Measurements from ENCODE around the gene RALY. TPM values are rescaled to one million over a fixed set of nuclear protein-coding genes. Genes with fewer than 3 reads are reported as not detected.

Gene RALY
- 36.5 and 67.4 TPM in 2 replicates for total RNA-seq (ENCODE audit: low replicate concordance)

DNA sequence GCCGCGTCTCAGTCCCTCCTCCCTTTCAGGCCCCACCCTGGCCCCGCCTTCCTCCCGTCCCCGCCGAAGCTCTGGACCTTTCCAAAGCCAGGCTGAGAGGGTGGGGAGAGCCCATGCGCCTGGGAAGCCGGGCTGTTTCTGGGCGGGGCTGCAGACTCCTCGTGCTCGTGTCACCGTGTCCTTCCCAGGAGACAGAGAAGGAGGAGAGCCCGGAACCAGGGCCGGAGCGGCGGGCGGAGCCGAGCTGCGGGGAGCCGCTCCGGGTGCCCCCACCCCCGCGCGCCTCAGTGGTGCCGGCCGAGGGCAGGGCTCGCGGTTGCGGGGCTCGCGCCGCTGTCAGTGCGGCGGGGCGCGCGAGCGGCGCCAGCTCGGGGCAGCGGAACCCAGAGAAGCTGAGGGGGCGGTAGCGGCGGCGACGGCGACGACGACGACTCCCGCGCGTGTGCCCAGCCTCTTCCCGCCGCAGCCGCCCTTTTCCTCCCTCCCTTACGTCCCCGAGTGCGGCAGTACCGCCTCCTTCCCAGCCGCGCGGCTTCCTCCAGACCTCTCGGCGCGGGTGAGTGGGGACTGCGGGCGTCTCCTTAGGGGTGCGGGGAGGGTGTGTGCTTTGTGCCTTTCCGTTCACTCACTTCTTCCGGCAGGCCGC, at the start of gene RALY:
Gene RALY, plus strand, starts transcription at position 336 of the 646 bp plus-strand sequence. CDS start 78,164 bp downstream, outside the sequence.
- peak within 1 kb of the TSS; percentile 92 for H3K4me3 ChIP-seq (ENCODE audit: low read depth, low read length)
- TF ChIP-seq, protein P1, sequence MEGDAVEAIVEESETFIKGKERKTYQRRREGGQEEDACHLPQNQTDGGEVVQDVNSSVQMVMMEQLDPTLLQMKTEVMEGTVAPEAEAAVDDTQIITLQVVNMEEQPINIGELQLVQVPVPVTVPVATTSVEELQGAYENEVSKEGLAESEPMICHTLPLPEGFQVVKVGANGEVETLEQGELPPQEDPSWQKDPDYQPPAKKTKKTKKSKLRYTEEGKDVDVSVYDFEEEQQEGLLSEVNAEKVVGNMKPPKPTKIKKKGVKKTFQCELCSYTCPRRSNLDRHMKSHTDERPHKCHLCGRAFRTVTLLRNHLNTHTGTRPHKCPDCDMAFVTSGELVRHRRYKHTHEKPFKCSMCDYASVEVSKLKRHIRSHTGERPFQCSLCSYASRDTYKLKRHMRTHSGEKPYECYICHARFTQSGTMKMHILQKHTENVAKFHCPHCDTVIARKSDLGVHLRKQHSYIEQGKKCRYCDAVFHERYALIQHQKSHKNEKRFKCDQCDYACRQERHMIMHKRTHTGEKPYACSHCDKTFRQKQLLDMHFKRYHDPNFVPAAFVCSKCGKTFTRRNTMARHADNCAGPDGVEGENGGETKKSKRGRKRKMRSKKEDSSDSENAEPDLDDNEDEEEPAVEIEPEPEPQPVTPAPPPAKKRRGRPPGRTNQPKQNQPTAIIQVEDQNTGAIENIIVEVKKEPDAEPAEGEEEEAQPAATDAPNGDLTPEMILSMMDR (IDR thresholded peaks at IDR 0.05; ENCODE audit: insufficient read depth, low read length): no peak
- peak; percentile 50 for DNase-seq (ENCODE audit: low read depth)

DNA sequence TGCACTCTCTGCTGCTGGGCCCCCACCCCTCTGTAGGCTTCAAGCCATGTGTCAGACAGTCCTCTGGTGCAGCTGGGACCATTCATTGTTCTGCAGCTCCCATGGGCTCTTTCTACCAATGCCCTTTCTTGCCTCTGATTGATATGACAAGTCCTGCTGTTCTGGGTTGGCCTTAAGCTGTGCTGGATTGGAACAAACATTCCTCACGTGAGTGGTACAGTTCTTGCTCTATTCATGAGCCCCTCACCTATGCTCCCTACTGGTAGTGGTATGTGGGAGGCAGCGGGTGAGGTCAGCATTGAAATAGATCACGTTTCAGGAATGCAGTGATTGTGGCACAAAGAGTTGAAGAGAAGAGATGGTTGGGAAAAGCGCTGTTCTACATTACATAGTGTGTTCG, 48.8 kb upstream of the RALY start:
- TF ChIP-seq, protein P1 (IDR thresholded peaks at IDR 0.05; ENCODE audit: insufficient read depth, low read length): no peak
- H3K4me3 ChIP-seq (ENCODE audit: low read depth, low read length): no peak overlapping the region
- DNase-seq (ENCODE audit: low read depth): no peak

DNA sequence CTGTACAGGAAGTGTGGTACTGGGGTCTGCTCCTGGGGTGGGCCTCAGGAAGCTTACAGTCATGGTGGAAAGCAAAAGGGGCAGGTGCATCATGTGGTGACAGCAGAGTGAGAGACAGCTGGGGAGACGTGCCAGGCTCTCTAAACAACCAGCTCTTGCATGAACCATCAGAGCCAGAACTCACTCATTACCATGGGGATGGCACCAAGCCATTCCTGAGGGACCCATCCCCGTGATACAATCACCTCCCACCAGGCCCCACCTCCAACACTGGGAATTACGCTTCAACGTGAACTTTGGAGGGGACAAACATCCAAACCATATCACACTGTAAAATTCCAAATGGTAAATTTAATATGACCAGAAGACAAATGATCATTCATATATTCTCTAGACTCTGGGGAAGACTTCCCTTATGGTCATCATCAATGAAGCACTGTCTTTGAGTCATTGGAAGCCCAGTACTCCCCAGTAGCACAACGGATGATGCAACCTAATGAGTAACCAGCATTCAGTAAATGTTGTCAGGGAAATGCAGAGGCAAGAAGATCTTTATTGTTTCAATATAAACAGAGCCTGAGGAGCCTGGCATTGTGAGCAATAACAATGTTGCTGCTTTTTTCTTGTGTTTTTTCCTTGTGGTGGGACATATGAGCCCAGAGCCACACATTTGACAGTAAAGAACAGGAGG, 48.2 kb upstream of the RALY start:
- H3K4me3 ChIP-seq (ENCODE audit: low read depth, low read length): no peak overlapping the region
- TF ChIP-seq, protein P1 (IDR thresholded peaks at IDR 0.05; ENCODE audit: insufficient read depth, low read length): no peak
- peak; percentile 74 for DNase-seq (ENCODE audit: low read depth)

DNA sequence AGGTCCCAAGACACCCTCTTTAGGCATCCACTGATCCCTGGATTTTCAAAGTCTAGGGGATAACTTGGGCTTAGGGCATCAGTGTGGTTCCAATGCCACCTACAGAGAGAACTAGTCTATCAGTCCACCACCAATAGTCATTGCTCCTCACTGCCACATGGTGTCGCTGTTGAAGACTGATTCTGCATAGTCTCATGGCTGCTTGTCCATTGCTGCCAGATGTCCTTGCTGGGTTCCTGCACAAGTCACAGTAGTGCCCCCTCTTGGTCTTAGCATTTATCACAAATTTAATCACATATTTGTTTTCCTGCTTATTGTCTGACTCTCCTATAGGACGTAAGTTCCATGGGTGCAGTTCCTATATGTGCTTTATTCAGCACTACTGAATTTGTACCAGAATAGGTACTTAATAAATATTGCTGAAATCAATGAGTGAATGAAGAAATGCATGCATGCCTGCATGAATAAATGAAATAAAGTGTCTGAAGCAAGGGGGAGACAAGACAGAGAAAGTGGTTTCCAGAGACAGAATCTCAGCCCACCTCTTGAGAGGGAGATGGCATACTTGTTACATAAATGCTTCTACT, 45.9 kb upstream of the RALY start:
- TF ChIP-seq, protein P1 (IDR thresholded peaks at IDR 0.05; ENCODE audit: insufficient read depth, low read length): peak; percentile 44
- DNase-seq (ENCODE audit: low read depth): peak; percentile 30
- no peak overlapping the region for H3K4me3 ChIP-seq (ENCODE audit: low read depth, low read length)

DNA sequence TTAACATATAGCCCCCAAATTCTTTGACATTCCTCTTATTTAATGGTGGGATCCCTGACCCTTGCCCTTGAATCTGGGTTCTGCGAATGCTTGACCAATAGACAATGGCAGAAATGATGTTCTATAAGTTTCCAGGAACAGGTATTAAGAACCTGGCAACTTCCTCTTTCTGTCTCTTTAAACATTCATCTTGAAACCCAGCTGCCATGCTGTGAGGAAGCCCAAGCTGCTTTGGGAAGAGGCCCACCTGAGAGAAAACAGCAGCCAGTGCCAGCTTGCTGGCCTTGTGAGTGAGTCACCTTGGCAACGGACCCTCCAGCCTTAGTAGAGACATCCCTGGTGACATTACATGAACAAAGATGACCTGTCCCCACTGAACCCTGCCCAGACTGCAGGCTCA, 45.2 kb upstream of the RALY start:
- DNase-seq (ENCODE audit: low read depth): no peak
- no peak overlapping the region for H3K4me3 ChIP-seq (ENCODE audit: low read depth, low read length)
- TF ChIP-seq, protein P1 (IDR thresholded peaks at IDR 0.05; ENCODE audit: insufficient read depth, low read length): no peak

DNA sequence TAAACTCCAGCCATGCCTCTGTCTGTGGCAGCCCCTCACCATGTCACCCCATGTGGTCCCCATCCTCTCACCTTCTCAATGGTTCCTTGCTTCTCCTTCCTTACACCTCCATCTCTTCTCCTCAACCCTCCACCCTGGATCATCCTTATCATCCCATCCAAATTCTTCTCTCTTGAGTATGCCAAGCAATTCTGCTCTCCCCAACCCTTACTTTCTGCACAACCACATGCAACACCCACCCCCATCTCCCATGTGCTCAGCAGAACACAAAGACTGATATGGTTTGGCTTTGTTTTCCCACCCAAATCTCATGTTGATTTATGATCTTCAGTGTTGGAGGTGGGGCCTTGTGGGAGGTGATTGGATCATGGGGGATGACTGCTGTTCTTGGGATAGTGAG, 42.5 kb upstream of the RALY start:
- DNase-seq (ENCODE audit: low read depth): no peak
- TF ChIP-seq, protein P1 (IDR thresholded peaks at IDR 0.05; ENCODE audit: insufficient read depth, low read length): no peak
- no peak overlapping the region for H3K4me3 ChIP-seq (ENCODE audit: low read depth, low read length)

All from fibroblast of the aortic adventitia (primary cell).